Measurements from ENCODE around the gene UGT1A9. TPM values are rescaled to one million over a fixed set of nuclear protein-coding genes. Genes with fewer than 3 reads are reported as not detected.

Gene UGT1A9
- total and polyA plus RNA-seq, 10 of the 15 experiments (the other 5 are each of a cell fraction or from before 2014, with no cell fraction given): 0.07 TPM; not detected in 9

- TF ChIP-seq TCF3 (IDR thresholded peaks at IDR 0.05; ENCODE audit: borderline replicate concordance, insufficient read depth, low read depth, low read length) (no peak), CHD2 (IDR thresholded peaks at IDR 0.05; ENCODE audit: borderline replicate concordance, low read depth, low read length) (no peak), RFX5 (IDR thresholded peaks at IDR 0.05; ENCODE audit: low read depth, low read length) (no peak)
- TF ChIP-seq, protein P1, sequence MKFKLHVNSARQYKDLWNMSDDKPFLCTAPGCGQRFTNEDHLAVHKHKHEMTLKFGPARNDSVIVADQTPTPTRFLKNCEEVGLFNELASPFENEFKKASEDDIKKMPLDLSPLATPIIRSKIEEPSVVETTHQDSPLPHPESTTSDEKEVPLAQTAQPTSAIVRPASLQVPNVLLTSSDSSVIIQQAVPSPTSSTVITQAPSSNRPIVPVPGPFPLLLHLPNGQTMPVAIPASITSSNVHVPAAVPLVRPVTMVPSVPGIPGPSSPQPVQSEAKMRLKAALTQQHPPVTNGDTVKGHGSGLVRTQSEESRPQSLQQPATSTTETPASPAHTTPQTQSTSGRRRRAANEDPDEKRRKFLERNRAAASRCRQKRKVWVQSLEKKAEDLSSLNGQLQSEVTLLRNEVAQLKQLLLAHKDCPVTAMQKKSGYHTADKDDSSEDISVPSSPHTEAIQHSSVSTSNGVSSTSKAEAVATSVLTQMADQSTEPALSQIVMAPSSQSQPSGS (IDR thresholded peaks at IDR 0.05; ENCODE audit: low read length): no peak
These were observed 7.8 kb upstream of the UGT1A9 start (continued) for GRCh38 chr2:233663911-233664310.

DNA sequence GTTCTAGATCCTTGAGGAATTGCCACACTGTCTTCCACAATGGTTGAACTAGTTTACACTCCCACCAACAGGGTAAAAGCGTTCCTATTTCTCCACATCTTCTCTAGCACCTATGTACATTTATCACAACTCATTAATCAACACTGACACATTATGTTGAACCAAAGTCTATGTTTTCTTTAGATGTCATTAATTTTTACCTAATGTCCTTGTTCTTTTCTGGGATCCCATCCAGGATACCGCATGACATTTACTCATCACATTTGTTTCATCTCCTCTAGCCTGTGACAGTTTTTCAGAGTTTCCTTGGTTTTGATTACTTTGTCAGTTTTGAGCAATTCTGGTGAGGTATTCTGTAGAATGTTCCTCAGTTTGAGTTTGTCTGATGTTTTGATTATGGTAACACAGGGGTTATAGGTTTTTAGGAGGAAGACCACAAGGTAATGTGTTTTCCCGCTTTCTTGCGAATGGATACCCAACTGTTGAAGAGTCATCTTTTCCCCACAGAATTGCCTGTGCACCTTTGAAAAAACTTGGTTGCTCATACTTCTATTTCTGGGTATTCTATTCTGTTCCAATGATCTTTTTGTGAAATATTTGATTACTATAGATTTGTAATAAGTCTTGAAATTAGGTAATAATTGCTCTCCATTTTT lies 3.0 kb upstream of the UGT1A9 start:
- intact Hi-C loops (cut with micrococcal nuclease; ENCODE audit: unreplicated experiment) (no loop called here), in situ Hi-C loops (cut with MboI) (no loop called here)
- 83% methylated on average over 4 of the region's 4 CpGs for WGBS (ENCODE audit: insufficient coverage, insufficient replicate concordance, low lambda C conversion rate, missing lambda C conversion rate)
- Histone ChIP-seq H3K4me1 (ENCODE audit: control insufficient read depth, insufficient read depth, low read length) (no peaks in the 10 kb centered on the region), H2AFZ (ENCODE audit: control insufficient read depth, low read depth, low read length) (no peak overlapping the region), H3K4me2 (ENCODE audit: control insufficient read depth, insufficient read depth) (no peak overlapping the region), H3K36me3 (ENCODE audit: control insufficient read depth in 2 of 2, insufficient read depth in 2 of 2, low read length in 1 of 2) (no peaks in the 10 kb centered on the region), H3K27ac (ENCODE audit: control insufficient read depth, insufficient read depth) (no peak overlapping the region), H3K9ac (ENCODE audit: control insufficient read depth, insufficient read depth, low read length) (no peak overlapping the region), H3K79me2 (ENCODE audit: control insufficient read depth, insufficient read depth, low read length) (no peaks in the 10 kb centered on the region), H3K9me3 (replicated peaks; ENCODE audit: control insufficient read depth, insufficient read depth, low read length) (no peaks in the 10 kb centered on the region), H3K4me3 (no peak overlapping the region), H3K27me3 (replicated peaks in 1 of 2; ENCODE audit: control insufficient read depth in 2 of 2, insufficient read depth in 2 of 2, low read length in 1 of 2) (no peaks in the 10 kb centered on the region; a peak in 1 of 4 replicates), H4K20me1 (ENCODE audit: control insufficient read depth, insufficient read depth) (no peaks in the 10 kb centered on the region)
- POLR2A ChIA-PET: no interaction called here
- RAD21 ChIA-PET (ENCODE audit: unreplicated experiment): no interaction called here
- CTCF ChIA-PET: no interaction called here
- FAIRE-seq (no peak), DNase-seq (ENCODE audit: low read depth, low spot score) (no peak), ATAC-seq (no peak)
- no TSS peak for BruUV-seq (replicated peaks)
- SMC1A ChIA-PET (ENCODE audit: uncharacterized antibody, unreplicated experiment): no interaction called here
- TF ChIP-seq EGR1 (IDR thresholded peaks at IDR 0.05; ENCODE audit: borderline replicate concordance in 1 of 2, low read depth in 2 of 2, low read length in 2 of 2): no peak
- no peak for TF ChIP-seq CREM (IDR thresholded peaks at IDR 0.05; ENCODE audit: low read depth)
- TF ChIP-seq, protein P2, sequence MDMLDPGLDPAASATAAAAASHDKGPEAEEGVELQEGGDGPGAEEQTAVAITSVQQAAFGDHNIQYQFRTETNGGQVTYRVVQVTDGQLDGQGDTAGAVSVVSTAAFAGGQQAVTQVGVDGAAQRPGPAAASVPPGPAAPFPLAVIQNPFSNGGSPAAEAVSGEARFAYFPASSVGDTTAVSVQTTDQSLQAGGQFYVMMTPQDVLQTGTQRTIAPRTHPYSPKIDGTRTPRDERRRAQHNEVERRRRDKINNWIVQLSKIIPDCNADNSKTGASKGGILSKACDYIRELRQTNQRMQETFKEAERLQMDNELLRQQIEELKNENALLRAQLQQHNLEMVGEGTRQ (IDR thresholded peaks at IDR 0.05; ENCODE audit: borderline replicate concordance, low read depth, low read length): no peak
- no peak for TF ChIP-seq BRCA1 (IDR thresholded peaks at IDR 0.05; ENCODE audit: low read depth, low read length)
- TF ChIP-seq POLR2A (IDR thresholded peaks at IDR 0.05; ENCODE audit: low read depth, low read length): no peak
- no peak for TF ChIP-seq SMARCA5 (IDR thresholded peaks at IDR 0.05)
- TF ChIP-seq, protein P3, sequence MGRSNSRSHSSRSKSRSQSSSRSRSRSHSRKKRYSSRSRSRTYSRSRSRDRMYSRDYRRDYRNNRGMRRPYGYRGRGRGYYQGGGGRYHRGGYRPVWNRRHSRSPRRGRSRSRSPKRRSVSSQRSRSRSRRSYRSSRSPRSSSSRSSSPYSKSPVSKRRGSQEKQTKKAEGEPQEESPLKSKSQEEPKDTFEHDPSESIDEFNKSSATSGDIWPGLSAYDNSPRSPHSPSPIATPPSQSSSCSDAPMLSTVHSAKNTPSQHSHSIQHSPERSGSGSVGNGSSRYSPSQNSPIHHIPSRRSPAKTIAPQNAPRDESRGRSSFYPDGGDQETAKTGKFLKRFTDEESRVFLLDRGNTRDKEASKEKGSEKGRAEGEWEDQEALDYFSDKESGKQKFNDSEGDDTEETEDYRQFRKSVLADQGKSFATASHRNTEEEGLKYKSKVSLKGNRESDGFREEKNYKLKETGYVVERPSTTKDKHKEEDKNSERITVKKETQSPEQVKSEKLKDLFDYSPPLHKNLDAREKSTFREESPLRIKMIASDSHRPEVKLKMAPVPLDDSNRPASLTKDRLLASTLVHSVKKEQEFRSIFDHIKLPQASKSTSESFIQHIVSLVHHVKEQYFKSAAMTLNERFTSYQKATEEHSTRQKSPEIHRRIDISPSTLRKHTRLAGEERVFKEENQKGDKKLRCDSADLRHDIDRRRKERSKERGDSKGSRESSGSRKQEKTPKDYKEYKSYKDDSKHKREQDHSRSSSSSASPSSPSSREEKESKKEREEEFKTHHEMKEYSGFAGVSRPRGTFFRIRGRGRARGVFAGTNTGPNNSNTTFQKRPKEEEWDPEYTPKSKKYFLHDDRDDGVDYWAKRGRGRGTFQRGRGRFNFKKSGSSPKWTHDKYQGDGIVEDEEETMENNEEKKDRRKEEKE (IDR thresholded peaks at IDR 0.05): no peak
- no peak for TF ChIP-seq ZBTB4 (CRISPR knock-in tag; IDR thresholded peaks at IDR 0.05)
- no peak for TF ChIP-seq RAD51 (IDR thresholded peaks at IDR 0.05)
- no peak for TF ChIP-seq FOS (IDR thresholded peaks at IDR 0.05; ENCODE audit: borderline replicate concordance, extremely low read depth, insufficient read length)
